Vagina (tissue), 2 donors: ENCODE data around the gene COL6A3.
A peak's percentile ranks its signal among the peaks of the same experiment; 100 is the strongest.

Source experiments
- POLR2A ChIP-seq, 2 donors: fragments of 450-650 bp; IDR thresholded peaks; one replicate each; pipeline ENCODE4 v1.6.1; 2017; ENCODE audit warnings: antibody characterized with exemption in 2 of 2, mild to moderate bottlenecking in 2 of 2, moderate library complexity in 2 of 2
- POLR2AphosphoS5 ChIP-seq, 2 donors: sonication (generic); formaldehyde crosslinking; IDR thresholded peaks; one replicate each; pipeline ENCODE4 v1.9.0; 2017; ENCODE audit warnings: antibody characterized with exemption in 2 of 2, mild to moderate bottlenecking in 2 of 2, low read depth in 1 of 2; ENCODE audit not compliant: insufficient read depth in 1 of 2

GRCh38 chr2:237291138-237291792, 122.7 kb downstream of the COL6A3 start:
- TF ChIP-seq POLR2AphosphoS5 (IDR thresholded peaks at IDR 0.05; ENCODE audit: insufficient read depth in 1 of 2, low read depth in 1 of 2) (peak; percentile 83 to 93), POLR2A (IDR thresholded peaks at IDR 0.05) (no peak)
